Adipose tissue (tissue), 3 donors: Measurements from ENCODE around the gene R3HDML. TPM values are rescaled to one million over a fixed set of nuclear protein-coding genes. Genes with fewer than 3 reads are reported as not detected.
"Not testable (repeated sequence)": the region's sequence is repeated elsewhere in the genome, so short reads cannot be mapped to it uniquely, and the experiment has no call there.

Source experiments
- H3K27ac ChIP-seq: one replicate; pipeline ENCODE4 v1.5.1; 2013; ENCODE audit warnings: low read depth, low read length
- WGBS, 3 donors: extraction: QIAGEN DNeasy Blood & Tissue Kit; methylation state at CpG; one replicate each; pipeline ENCODE4 v1.1.7; 2013; 5-methylcytosine and 5-hydroxymethylcytosine counted together
- polyA plus RNA-seq, 3 donors: library from polyadenylated mRNA; stranded (reverse); fragments of 200-250 nt; gene quantifications; one replicate each; pipeline ENCODE4 v1.2.3, GENCODE V29; 2013
- donor health status: healthy with polysubstance abuse.
- donor health status: Bipolar disorder and iron deficiency.
- donor health status: healthy.

R3HDML gene
- polyA plus RNA-seq: not detected

GRCh38 chr20:44336725-44337380, at the start of gene R3HDML:
Gene R3HDML, plus strand, starts transcription at chr20:44337043. Its CDS starts 115 bp downstream, at chr20:44337158.
- no peak within 1 kb of the TSS for H3K27ac ChIP-seq
- 83 to 90% (median 85%) methylated on average over 16 of the region's 16 CpGs for WGBS, 3 donors

DNA sequence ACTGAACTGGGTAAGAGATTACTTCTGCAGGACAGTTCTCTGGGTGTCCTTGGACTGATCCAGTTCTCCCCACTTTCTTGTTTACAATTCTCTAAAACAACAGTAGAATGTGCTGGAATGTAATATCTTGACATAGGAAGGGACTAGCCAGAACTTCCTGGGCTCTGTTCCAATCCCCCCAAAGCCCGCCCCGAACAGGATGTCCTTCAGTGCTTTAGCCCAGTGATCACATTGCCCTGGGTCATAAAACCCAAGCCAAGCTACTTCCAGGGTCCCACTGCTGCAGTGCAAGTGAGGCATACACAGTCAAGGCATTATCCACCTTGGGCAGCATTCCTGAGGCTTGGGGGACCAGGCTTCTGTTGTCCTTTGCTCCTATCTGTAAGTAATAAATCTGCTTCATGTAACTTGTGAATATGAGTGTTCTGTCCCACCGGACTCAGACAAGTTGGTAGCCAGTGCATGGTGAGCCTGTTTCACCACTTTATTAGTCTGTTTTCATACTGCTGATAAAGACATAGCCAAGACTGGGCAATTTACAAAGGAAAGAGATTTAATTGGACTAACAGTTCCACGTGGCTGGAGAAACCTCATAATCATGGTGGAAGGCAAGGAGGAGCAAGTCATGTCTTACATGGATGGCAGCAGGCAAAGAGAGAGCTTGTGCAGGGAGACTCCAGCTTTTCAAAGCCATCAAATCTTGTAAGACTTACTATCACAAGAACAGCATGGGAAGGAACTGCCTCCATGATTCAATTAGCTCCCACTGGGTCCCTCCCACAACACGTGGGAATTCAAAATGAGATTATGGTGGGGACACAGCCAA, 49.4 kb upstream of the R3HDML start:
- H3K27ac ChIP-seq: no peak overlapping the region
- whole genome bisulfite sequencing, 3 donors: 63 to 70% (median 67%) methylated on average over 5 of the region's 5 CpGs

DNA sequence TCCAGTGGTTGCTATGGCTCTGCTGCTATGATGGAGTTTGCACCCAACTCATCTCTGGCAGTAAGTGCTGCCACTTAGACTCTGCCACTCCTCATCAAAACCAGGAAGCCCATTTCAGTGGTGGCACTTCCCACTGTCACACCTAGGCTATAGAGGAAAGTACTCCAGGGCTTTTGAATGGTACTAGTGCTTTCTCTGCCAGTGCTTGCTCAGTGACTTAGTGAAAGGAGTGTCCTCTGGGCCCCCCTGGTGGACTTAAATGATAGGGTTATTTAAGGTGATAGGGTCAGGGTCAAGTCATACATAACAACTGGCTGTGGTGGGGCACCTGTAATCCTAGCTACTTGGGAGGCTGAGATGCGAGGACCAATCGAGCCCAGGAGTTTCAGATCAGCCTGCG, 48.6 kb upstream of the R3HDML start:
- no peak overlapping the region for H3K27ac ChIP-seq
- 96 to 99% (median 97%) methylated on average over 3 of the region's 3 CpGs for WGBS, 3 donors

DNA sequence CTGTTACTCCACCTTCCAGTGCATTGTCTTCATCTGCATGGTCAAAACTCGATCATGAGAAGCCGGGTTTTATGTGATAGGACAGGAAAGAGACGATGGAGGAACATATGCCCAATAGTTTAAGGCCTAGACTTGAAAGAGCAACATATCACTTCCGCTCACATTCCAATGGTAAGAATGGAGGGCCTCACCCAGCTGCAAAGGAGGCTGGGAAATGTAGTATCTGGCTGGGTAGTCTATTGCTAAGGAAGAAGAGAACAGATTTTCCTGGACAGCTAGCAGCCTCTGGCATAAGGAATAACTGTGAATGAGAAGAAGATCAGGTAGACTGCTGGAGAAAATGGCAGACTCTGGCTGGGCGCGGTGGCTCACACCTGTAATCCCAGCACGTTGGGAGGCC, 45.1 kb upstream of the R3HDML start:
- H3K27ac ChIP-seq: no peak overlapping the region
- WGBS, 3 donors: 93 to 96% (median 94%) methylated on average over 7 of the region's 7 CpGs

DNA sequence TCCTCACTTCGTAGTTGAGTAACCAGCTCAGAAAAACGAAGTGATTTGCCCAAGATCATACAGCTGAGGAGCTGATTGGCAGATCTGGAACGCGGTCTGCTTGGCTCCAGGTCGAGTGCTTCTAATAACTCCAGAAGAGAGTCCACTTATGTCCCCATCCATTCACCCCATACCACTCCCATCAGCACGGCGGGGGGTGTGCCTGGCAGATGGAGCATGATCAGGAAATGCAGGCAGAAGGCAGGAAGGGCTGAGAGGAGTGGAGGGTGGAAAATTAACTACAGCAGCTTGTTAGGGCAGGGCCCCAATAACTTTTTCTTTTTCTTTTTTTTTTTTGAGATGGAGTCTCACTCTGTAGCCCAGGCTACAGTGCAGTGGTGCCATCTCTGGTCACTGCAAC, 40.8 kb upstream of the R3HDML start:
- 77 to 84% (median 78%) methylated on average over 7 of the region's 7 CpGs for WGBS, 3 donors
- no peak overlapping the region for H3K27ac ChIP-seq

- WGBS, 3 donors: 91 to 95% (median 94%) methylated on average over 4 of the region's 4 CpGs
- H3K27ac ChIP-seq: no peak overlapping the region
Observed at GRCh38 chr20:44297721-44298120, 39.1 kb upstream of the R3HDML start.

DNA sequence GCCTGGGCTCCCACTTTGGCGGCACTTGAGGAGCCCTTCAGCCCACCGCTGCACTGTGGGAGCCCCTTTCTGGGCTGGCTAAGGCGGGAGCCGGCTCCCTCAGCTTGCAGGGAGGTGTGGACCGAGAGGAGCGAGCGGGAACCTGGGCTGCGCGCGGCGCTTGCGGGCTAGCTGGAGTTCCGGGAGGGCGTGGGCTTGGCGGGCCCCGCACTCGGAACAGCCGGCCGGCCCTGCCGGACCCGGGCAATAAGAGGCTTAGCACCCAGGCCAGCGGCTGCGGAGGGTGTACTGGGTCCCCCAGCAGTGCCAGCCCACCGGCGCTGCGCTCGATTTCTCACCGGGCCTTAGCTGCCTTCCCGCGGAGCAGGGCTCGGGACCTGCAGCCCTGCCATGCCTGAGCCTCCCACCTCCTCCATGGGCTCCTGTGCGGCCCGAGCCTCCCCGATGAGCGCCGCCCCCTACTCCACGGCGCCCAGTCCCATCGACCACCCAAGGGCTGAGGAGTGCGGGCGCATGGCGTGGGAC, 37.8 kb upstream of the R3HDML start:
- not testable (repeated sequence) for H3K27ac ChIP-seq
- WGBS, 3 donors: 90 to 97% (median 94%) methylated on average over 30 to 42 of the region's 42 CpGs

GRCh38 chr20:44301285-44301684, 35.6 kb upstream of the R3HDML start:
- no peak overlapping the region for H3K27ac ChIP-seq

DNA sequence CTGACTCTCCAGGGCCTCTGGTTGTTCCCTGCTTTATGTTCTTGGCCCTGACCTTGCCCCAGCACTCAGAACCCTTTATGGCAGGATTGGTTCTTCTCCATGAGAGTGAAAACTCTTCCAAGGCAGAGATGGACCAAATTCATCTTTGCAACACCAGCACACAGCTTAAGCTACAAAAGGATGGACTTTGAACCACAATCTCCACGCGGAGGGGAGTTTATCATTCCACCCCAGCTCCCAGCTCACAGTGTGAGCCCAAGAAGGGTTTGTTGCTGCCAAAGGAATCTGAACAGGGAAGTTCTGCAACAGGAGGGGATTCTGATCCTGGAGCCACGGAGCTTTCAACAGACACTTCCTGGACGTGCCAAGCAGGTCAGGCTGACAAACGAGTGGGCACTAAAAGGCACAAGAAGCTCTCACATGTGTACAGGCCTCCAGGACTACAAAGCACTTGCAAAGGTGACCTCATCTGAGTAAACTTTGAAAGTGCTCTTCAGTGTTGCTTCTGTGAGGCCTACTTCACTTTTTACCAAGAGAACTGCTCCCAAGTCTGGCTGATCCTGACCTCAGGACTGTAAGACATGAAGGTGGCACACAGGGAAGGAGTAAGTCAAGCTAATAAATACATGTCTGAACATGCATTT, 34.7 kb upstream of the R3HDML start:
- no peak overlapping the region for H3K27ac ChIP-seq
- WGBS, 3 donors: 19 to 63% (median 58%) methylated on average over 5 of the region's 5 CpGs

DNA sequence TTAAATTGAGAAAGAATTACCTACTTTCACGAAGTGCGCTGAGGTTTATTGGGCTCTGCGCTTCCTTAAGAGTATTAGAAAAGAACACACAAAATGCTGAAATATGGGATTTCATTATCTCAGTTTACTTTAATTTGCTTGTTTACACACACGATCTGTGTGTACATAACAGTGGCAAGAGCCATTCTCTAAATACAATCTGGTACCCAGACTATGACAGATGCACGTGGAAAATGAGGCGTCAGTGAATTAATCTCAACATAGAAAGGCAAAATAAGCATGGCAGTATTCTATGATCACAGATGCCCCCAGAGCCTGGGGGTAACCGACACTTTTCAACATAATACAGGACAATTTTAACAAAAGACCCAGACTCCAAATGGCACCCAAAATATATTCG, 34.1 kb upstream of the R3HDML start:
- WGBS, 3 donors: 72 to 93% (median 90%) methylated on average over 8 of the region's 8 CpGs
- no peak overlapping the region for H3K27ac ChIP-seq

GRCh38 chr20:44304383-44304782, 32.5 kb upstream of the R3HDML start:
- no peak overlapping the region for H3K27ac ChIP-seq

DNA sequence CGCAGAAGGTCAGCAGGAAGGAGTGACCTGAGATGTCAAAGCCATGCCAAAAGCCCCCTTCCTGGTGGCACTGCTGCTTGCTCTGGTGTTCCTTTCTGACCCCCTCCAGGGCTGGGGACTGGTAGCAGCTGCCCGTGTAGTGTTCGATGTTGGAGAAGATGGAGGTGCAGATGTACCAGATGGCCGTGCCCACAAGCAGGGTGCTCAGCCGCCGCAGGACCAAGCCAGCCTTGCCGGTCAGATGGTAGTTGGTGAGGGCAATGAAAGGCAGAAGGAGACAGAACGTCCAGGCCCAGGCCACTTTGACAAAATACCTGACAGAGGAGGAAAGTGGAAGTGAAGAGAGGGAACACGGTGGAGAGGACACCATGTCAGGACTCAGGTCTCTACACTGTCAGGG, 29.9 kb upstream of the R3HDML start:
- WGBS, 3 donors: 91 to 94% (median 92%) methylated on average over 9 of the region's 9 CpGs
- no peak overlapping the region for H3K27ac ChIP-seq

GRCh38 chr20:44309763-44310663, 26.8 kb upstream of the R3HDML start:
- WGBS, 3 donors: 16 to 17% (median 16%) methylated on average over 17 of the region's 17 CpGs
- no peak overlapping the region for H3K27ac ChIP-seq

GRCh38 chr20:44310664-44311639, 25.9 kb upstream of the R3HDML start, which contains the start of gene FITM2:
Gene FITM2, minus strand, starts transcription at chr20:44311202. Its CDS starts 54 bp downstream, at chr20:44311148.
- H3K27ac ChIP-seq: no peak within 1 kb of the TSS
- 2% methylated on average over 63 to 70 of the region's 70 CpGs for WGBS, 3 donors

- no peak overlapping the region for H3K27ac ChIP-seq
Observed at GRCh38 chr20:44314870-44315269, 22.0 kb upstream of the R3HDML start.

DNA sequence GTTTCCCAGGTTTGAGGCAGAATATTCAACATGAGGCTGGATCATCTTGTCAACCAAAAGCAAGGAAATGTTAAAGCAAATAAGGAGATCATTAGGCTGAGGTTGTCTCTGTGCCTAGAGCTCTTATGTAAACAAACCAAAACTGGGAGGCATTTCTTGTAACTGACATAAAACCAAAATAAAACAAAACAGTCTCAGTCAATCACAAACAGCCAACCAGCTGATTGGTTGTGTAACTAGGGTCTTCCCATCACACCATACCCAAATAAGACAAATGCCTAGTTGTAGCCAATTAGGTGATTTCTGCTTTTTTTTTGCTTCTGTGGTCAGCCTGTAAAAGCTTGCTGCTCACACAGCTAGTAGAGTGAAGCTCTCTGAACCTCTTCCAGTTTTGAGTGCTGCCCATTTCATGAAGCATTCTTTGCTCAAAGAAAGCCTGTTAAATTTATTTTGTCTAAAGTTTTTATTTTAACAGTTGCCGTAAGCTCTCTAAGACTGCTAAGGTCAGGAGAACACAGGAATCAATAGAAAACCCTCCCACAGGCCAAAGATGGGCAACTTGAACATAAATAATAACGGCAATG, 16.9 kb upstream of the R3HDML start:
- 89 to 98% (median 92%) methylated on average over 2 of the region's 2 CpGs for WGBS, 3 donors
- no peak overlapping the region for H3K27ac ChIP-seq

- H3K27ac ChIP-seq: no peak overlapping the region
- WGBS, 3 donors: 12 to 44% (median 40%) methylated on average over 1 of the region's 1 CpG
Observed at GRCh38 chr20:44324343-44324742, 12.5 kb upstream of the R3HDML start.
